ENCODE data around the gene OR10G8. TPM values are rescaled to one million over a fixed set of nuclear protein-coding genes. Genes with fewer than 3 reads are reported as not detected.

Gene OR10G8
- polyA plus RNA-seq, 3 donors = not detected

- Histone ChIP-seq H2AFZ (ENCODE audit: insufficient read depth, low read depth, low read length, poor library complexity, severe bottlenecking) (no peak overlapping the region), H3K27ac (ENCODE audit: low read depth in 1 of 2, low read length in 2 of 2) (peak overlapping the region in 1 of 2 donors; percentile 82), H3K4me1 (ENCODE audit: control insufficient read depth in 1 of 2, insufficient read depth in 2 of 2, low read length in 2 of 2) (peaks cover 36 to 44% of the 10 kb centered on the region in 2 donors), H3K27me3 (ENCODE audit: control insufficient read depth in 2 of 2, insufficient read depth in 2 of 2, low read length in 2 of 2) (no peaks in the 10 kb centered on the region), H3K36me3 (replicated peaks in 1 of 2; ENCODE audit: control insufficient read depth in 1 of 2, insufficient read depth in 2 of 2, low read length in 2 of 2) (no peaks in the 10 kb centered on the region), H3K4me2 (replicated peaks; ENCODE audit: extremely low read depth, low read length, poor library complexity, severe bottlenecking) (peak overlapping the region; percentile 69), H3K79me2 (ENCODE audit: insufficient read depth, low read length) (no peaks in the 10 kb centered on the region), H3K9me3 (replicated peaks in 1 of 2; ENCODE audit: control insufficient read depth in 1 of 2, insufficient read depth in 1 of 2, low read length in 2 of 2) (no peaks in the 10 kb centered on the region), H4K20me1 (ENCODE audit: insufficient read depth, low read length) (no peaks in the 10 kb centered on the region), H3K4me3 (replicated peaks in 1 of 3; ENCODE audit: low read depth in 2 of 3, low read length in 3 of 3) (peak overlapping the region in 1 of 3 experiments; percentile 62), H3K9ac (ENCODE audit: insufficient read depth, low read length, poor library complexity, severe bottlenecking) (peak overlapping the region; percentile 34)
- TF ChIP-seq, protein P1, sequence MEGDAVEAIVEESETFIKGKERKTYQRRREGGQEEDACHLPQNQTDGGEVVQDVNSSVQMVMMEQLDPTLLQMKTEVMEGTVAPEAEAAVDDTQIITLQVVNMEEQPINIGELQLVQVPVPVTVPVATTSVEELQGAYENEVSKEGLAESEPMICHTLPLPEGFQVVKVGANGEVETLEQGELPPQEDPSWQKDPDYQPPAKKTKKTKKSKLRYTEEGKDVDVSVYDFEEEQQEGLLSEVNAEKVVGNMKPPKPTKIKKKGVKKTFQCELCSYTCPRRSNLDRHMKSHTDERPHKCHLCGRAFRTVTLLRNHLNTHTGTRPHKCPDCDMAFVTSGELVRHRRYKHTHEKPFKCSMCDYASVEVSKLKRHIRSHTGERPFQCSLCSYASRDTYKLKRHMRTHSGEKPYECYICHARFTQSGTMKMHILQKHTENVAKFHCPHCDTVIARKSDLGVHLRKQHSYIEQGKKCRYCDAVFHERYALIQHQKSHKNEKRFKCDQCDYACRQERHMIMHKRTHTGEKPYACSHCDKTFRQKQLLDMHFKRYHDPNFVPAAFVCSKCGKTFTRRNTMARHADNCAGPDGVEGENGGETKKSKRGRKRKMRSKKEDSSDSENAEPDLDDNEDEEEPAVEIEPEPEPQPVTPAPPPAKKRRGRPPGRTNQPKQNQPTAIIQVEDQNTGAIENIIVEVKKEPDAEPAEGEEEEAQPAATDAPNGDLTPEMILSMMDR (IDR thresholded peaks at IDR 0.05) = peak; percentile 96
- Mint-ChIP-seq H3K36me3 (no peaks in the 10 kb centered on the region), H3K27ac (peak overlapping the region; percentile 90 to 94 (median 92)), H3K27me3 (ENCODE audit: low read depth in 3 of 3) (peaks cover 0 to 2% (median 2%) of the 10 kb centered on the region in 3 donors), H3K4me3 (peak overlapping the region; percentile 58 to 76), H3K9me3 (no peaks in the 10 kb centered on the region), H3K4me1 (peaks cover 43% of the 10 kb centered on the region)
- no CpG with 5 or more reads among the region's 8 CpGs for WGBS (ENCODE audit: insufficient coverage)
- intact Hi-C loops (cut with micrococcal nuclease) = loop anchor here (5.0 to 10.0 kb wide), 5 partner anchors 121 to 514 kb away; no protein-coding TSS in a partner anchor
- peak; percentile 72 to 82 (median 81) for DNase-seq
Measured at GRCh38 chr11:124070915-124071622, 44.5 kb downstream of the OR10G8 start.

- H3K27ac ChIP-seq (ENCODE audit: low read depth in 1 of 2, low read length in 2 of 2) = peak overlapping the region in 1 of 2 donors; percentile 82
- H4K20me1 ChIP-seq (ENCODE audit: insufficient read depth, low read length) = no peaks in the 10 kb centered on the region
- H3K4me1 Mint-ChIP-seq = peaks cover 48% of the 10 kb centered on the region
- H3K9ac ChIP-seq (ENCODE audit: insufficient read depth, low read length, poor library complexity, severe bottlenecking) = no peak overlapping the region
- peaks cover 0 to 2% (median 2%) of the 10 kb centered on the region in 3 donors for H3K27me3 Mint-ChIP-seq (ENCODE audit: low read depth in 3 of 3)
- peak overlapping the region; percentile 69 for H3K4me2 ChIP-seq (replicated peaks; ENCODE audit: extremely low read depth, low read length, poor library complexity, severe bottlenecking)
- no peak for DNase-seq
- no peaks in the 10 kb centered on the region for H3K36me3 Mint-ChIP-seq
- no peaks in the 10 kb centered on the region for H3K79me2 ChIP-seq (ENCODE audit: insufficient read depth, low read length)
- peak overlapping the region in 1 of 7 donors; percentile 92 for H3K27ac Mint-ChIP-seq
- H3K4me3 ChIP-seq (replicated peaks in 1 of 3; ENCODE audit: low read depth in 2 of 3, low read length in 3 of 3) = peak overlapping the region in 1 of 3 experiments; percentile 62
- H2AFZ ChIP-seq (ENCODE audit: insufficient read depth, low read depth, low read length, poor library complexity, severe bottlenecking) = no peak overlapping the region
- WGBS (ENCODE audit: insufficient coverage) = 100% methylated on average over 3 of the region's 4 CpGs
- no peaks in the 10 kb centered on the region for H3K36me3 ChIP-seq (replicated peaks in 1 of 2; ENCODE audit: control insufficient read depth in 1 of 2, insufficient read depth in 2 of 2, low read length in 2 of 2)
- H3K4me1 ChIP-seq (ENCODE audit: control insufficient read depth in 1 of 2, insufficient read depth in 2 of 2, low read length in 2 of 2) = peaks cover 41 to 49% of the 10 kb centered on the region in 2 donors
- intact Hi-C loops (cut with micrococcal nuclease) = loop anchor here (5.0 to 10.0 kb wide), 5 partner anchors 121 to 513 kb away; no protein-coding TSS in a partner anchor
- no peaks in the 10 kb centered on the region for H3K27me3 ChIP-seq (ENCODE audit: control insufficient read depth in 2 of 2, insufficient read depth in 2 of 2, low read length in 2 of 2)
- no peaks in the 10 kb centered on the region for H3K9me3 Mint-ChIP-seq
- TF ChIP-seq, protein P1 (IDR thresholded peaks at IDR 0.05) = peak; percentile 59
- no peak overlapping the region for H3K4me3 Mint-ChIP-seq
- no peaks in the 10 kb centered on the region for H3K9me3 ChIP-seq (replicated peaks in 1 of 2; ENCODE audit: control insufficient read depth in 1 of 2, insufficient read depth in 1 of 2, low read length in 2 of 2)
Measured at GRCh38 chr11:124071623-124071948, 45.0 kb downstream of the OR10G8 start.
